Activated naive CD4-positive, alpha-beta T cell treated with anti-CD3 and anti-CD28 coated beads for 36 hours (primary cell): Measurements from ENCODE around the gene PARP14. TPM values are rescaled to one million over a fixed set of nuclear protein-coding genes. Genes with fewer than 3 reads are reported as not detected.
"Not testable (repeated sequence)": the region's sequence is repeated elsewhere in the genome, so short reads cannot be mapped to it uniquely, and the experiment has no call there.

Experiments used
- CTCF ChIA-PET: fragments of 350-600 bp; sonication (Branson Sonifier 250); formaldehyde crosslinking; loops from one replicate; lab custom pipeline; 2021; ENCODE audit warnings: antibody characterized with exemption; lab: Charles Lee
- DNase-seq: peaks from one replicate; pipeline ENCODE4 v3.0.0-alpha.2; 2020
- H3K27ac Mint-ChIP-seq: one replicate; pipeline ENCODE4 v1.8.0; 2021; ENCODE audit warnings: mild to moderate bottlenecking, mixed read lengths
- H3K27me3 Mint-ChIP-seq: one replicate; pipeline ENCODE4 v1.8.0; 2021; ENCODE audit warnings: low read depth, mixed read lengths
- H3K36me3 Mint-ChIP-seq: one replicate; pipeline ENCODE4 v1.8.0; 2021; ENCODE audit warnings: low read depth, mixed read lengths
- H3K4me1 Mint-ChIP-seq: one replicate; pipeline ENCODE4 v1.8.0; 2021; ENCODE audit warnings: low read depth, mixed read lengths
- H3K4me3 Mint-ChIP-seq: one replicate; pipeline ENCODE4 v1.8.0; 2021; ENCODE audit warnings: mild to moderate bottlenecking, moderate library complexity, mixed read lengths
- H3K9me3 Mint-ChIP-seq: one replicate; pipeline ENCODE4 v1.8.0; 2021; ENCODE audit warnings: mixed read lengths
- intact Hi-C: fragments of 100-400 bp; cut with micrococcal nuclease; formaldehyde crosslinking; loops from one replicate; pipeline ENCODE4 v1.15.1; 2023
- total RNA-seq, 2 experiments: library from RNA; stranded (reverse); gene quantifications; one replicate each; pipeline ENCODE4 v1.2.3, GENCODE V29; 2021

PARP14 gene
- total RNA-seq = 10 to 100 TPM; 35.4 to 38.9 TPM

GRCh38 chr3:122680475-122681283 is at the start of gene PARP14:
PARP14 (plus strand) TSS chr3:122680839; CDS start chr3:122680884, 45 bp downstream.
- peak within 1 kb of the TSS; percentile 96 for H3K27ac Mint-ChIP-seq
- H3K36me3 Mint-ChIP-seq = peaks cover 11% of the 10 kb centered on the region
- intact Hi-C loops = loop anchor here (1.0 to 5.0 kb wide), 4 partner anchors 114 to 347 kb away; partner anchors contain the start of genes FAM162A, KPNA1, SEMA5B and SLC49A4
- CTCF ChIA-PET = interaction anchor here (2.1 to 6.4 kb wide), 6 partner anchors 12 to 264 kb away, joined by 6 to 165 read pairs (median 13); partner anchors contain the start of genes DTX3L, PARP9 and WDR5B
- H3K4me3 Mint-ChIP-seq = peak within 1 kb of the TSS; percentile 83
- peaks cover 46% of the 10 kb centered on the region for H3K4me1 Mint-ChIP-seq
- peak; percentile 71 for DNase-seq
- H3K27me3 Mint-ChIP-seq = no peaks in the 10 kb centered on the region
- no peaks in the 10 kb centered on the region for H3K9me3 Mint-ChIP-seq

- CTCF ChIA-PET = no interaction called here
- no peak for DNase-seq
- Mint-ChIP-seq H3K4me1 (peaks cover under 1% of the 10 kb centered on the region), H3K4me3 (no peak overlapping the region), H3K36me3 (peaks cover 8% of the 10 kb centered on the region), H3K27me3 (no peaks in the 10 kb centered on the region), H3K9me3 (peaks cover 1% of the 10 kb centered on the region), H3K27ac (no peak overlapping the region)
- intact Hi-C loops = no loop called here
These were observed 44.9 kb upstream of the PARP14 start for GRCh38 chr3:122635789-122636188.

- H3K4me3 Mint-ChIP-seq = no peak overlapping the region
These were observed 43.9 kb upstream of the PARP14 start for GRCh38 chr3:122636697-122637096.

GRCh38 chr3:122640437-122640999 is 40.1 kb upstream of the PARP14 start:
- Mint-ChIP-seq H3K27ac (no peak overlapping the region), H3K9me3 (peaks cover 1% of the 10 kb centered on the region), H3K36me3 (peaks cover 8% of the 10 kb centered on the region), H3K4me3 (no peak overlapping the region), H3K4me1 (peaks cover 24% of the 10 kb centered on the region), H3K27me3 (no peaks in the 10 kb centered on the region)
- intact Hi-C loops = no loop called here
- no peak for DNase-seq
- CTCF ChIA-PET = interaction anchor here (0.8 to 1.6 kb wide), 3 partner anchors 22 to 39 kb away, joined by 3 to 6 read pairs (median 4); no protein-coding TSS in a partner anchor

More at GRCh38 chr3:122636697-122637096, 43.9 kb upstream of the PARP14 start:
- no peak overlapping the region for H3K27ac Mint-ChIP-seq
- H3K36me3 Mint-ChIP-seq = peaks cover 8% of the 10 kb centered on the region
- H3K9me3 Mint-ChIP-seq = peaks cover 1% of the 10 kb centered on the region
- no peak for DNase-seq
- peaks cover 2% of the 10 kb centered on the region for H3K4me1 Mint-ChIP-seq
- no peaks in the 10 kb centered on the region for H3K27me3 Mint-ChIP-seq
- intact Hi-C loops = no loop called here
- CTCF ChIA-PET = interaction anchor here (1.4 kb wide), 1 partner anchor 43 kb away, joined by 3 read pairs; no protein-coding TSS in a partner anchor

GRCh38 chr3:122642935-122643334 is 37.7 kb upstream of the PARP14 start:
- Mint-ChIP-seq H3K36me3 (no peaks in the 10 kb centered on the region), H3K4me3 (no peak overlapping the region), H3K27me3 (no peaks in the 10 kb centered on the region), H3K4me1 (peaks cover 33% of the 10 kb centered on the region), H3K27ac (peak overlapping the region; percentile 26), H3K9me3 (peaks cover 1% of the 10 kb centered on the region)
- intact Hi-C loops = no loop called here
- no peak for DNase-seq
- CTCF ChIA-PET = interaction anchor here (1.5 kb wide), 1 partner anchor 36 kb away, joined by 3 read pairs; no protein-coding TSS in a partner anchor

GRCh38 chr3:122646146-122646988 is 34.3 kb upstream of the PARP14 start:
- Mint-ChIP-seq H3K9me3 (no peaks in the 10 kb centered on the region), H3K4me3 (peak overlapping the region; percentile 28)
- intact Hi-C loops = loop anchor here (1.0 kb wide), 3 partner anchors 23 to 70 kb away; no protein-coding TSS in a partner anchor

GRCh38 chr3:122651233-122651907 is 29.3 kb upstream of the PARP14 start:
- intact Hi-C loops, H3K4me3 Mint-ChIP-seq, H3K27ac Mint-ChIP-seq, CTCF ChIA-PET, H3K4me1 Mint-ChIP-seq, H3K36me3 Mint-ChIP-seq, H3K27me3 Mint-ChIP-seq, DNase-seq, H3K9me3 Mint-ChIP-seq: not testable (repeated sequence)

More at GRCh38 chr3:122646146-122646988, 34.3 kb upstream of the PARP14 start:
- peaks cover 2% of the 10 kb centered on the region for H3K27me3 Mint-ChIP-seq
- H3K4me1 Mint-ChIP-seq = peaks cover 31% of the 10 kb centered on the region
- H3K36me3 Mint-ChIP-seq = no peaks in the 10 kb centered on the region
- CTCF ChIA-PET = interaction anchor here (1.2 to 2.5 kb wide), 4 partner anchors 23 to 64 kb away, joined by 3 to 15 read pairs (median 4); no protein-coding TSS in a partner anchor
- DNase-seq = peak; percentile 28
- H3K27ac Mint-ChIP-seq = peak overlapping the region; percentile 82

GRCh38 chr3:122651962-122652361 is 28.7 kb upstream of the PARP14 start:
- H3K27ac Mint-ChIP-seq, H3K36me3 Mint-ChIP-seq, H3K4me1 Mint-ChIP-seq, H3K4me3 Mint-ChIP-seq, H3K27me3 Mint-ChIP-seq, intact Hi-C loops, DNase-seq, H3K9me3 Mint-ChIP-seq: not testable (repeated sequence)
- CTCF ChIA-PET = interaction anchor here (0.6 kb wide), 1 partner anchor 362 kb away, joined by 3 read pairs; no protein-coding TSS in a partner anchor

- H3K27me3 Mint-ChIP-seq, H3K4me1 Mint-ChIP-seq, H3K9me3 Mint-ChIP-seq, H3K4me3 Mint-ChIP-seq, H3K27ac Mint-ChIP-seq, intact Hi-C loops, H3K36me3 Mint-ChIP-seq, DNase-seq: not testable (repeated sequence)
- CTCF ChIA-PET = interaction anchor here (0.7 kb wide), 1 partner anchor 28 kb away, joined by 4 read pairs; no protein-coding TSS in a partner anchor
These were observed 22.3 kb upstream of the PARP14 start for GRCh38 chr3:122658336-122658735.

GRCh38 chr3:122660297-122660974 is 20.2 kb upstream of the PARP14 start:
- H3K27me3 Mint-ChIP-seq = peaks cover 2% of the 10 kb centered on the region
- intact Hi-C loops = no loop called here
- peaks cover 9% of the 10 kb centered on the region for H3K9me3 Mint-ChIP-seq
- no peak overlapping the region for H3K4me3 Mint-ChIP-seq
- CTCF ChIA-PET = interaction anchor here (1.3 kb wide), 1 partner anchor 99 kb away, joined by 3 read pairs; no protein-coding TSS in a partner anchor
- H3K4me1 Mint-ChIP-seq = peaks cover 5% of the 10 kb centered on the region
- DNase-seq = peak; percentile 36
- H3K27ac Mint-ChIP-seq = no peak overlapping the region
- no peaks in the 10 kb centered on the region for H3K36me3 Mint-ChIP-seq

- CTCF ChIA-PET = interaction anchor here (0.8 to 1.1 kb wide), 3 partner anchors 17 to 87 kb away, joined by 3 to 4 read pairs (median 3); no protein-coding TSS in a partner anchor
- Mint-ChIP-seq H3K27me3 (peaks cover 2% of the 10 kb centered on the region), H3K4me1 (peaks cover 5% of the 10 kb centered on the region), H3K27ac (no peak overlapping the region), H3K36me3 (no peaks in the 10 kb centered on the region), H3K9me3 (peaks cover 9% of the 10 kb centered on the region), H3K4me3 (no peak overlapping the region)
- peak; percentile 30 for DNase-seq
- intact Hi-C loops = no loop called here
These were observed 19.0 kb upstream of the PARP14 start for GRCh38 chr3:122661633-122662032.
